Measurements from ENCODE around the gene QKI. TPM values are rescaled to one million over a fixed set of nuclear protein-coding genes. Genes with fewer than 3 reads are reported as not detected.
"Not testable (repeated sequence)": the region's sequence is repeated elsewhere in the genome, so short reads cannot be mapped to it uniquely, and the experiment has no call there.

QKI gene
- total RNA-seq, 1 experiment from 2014 or later, result 64.3 TPM

DNA sequence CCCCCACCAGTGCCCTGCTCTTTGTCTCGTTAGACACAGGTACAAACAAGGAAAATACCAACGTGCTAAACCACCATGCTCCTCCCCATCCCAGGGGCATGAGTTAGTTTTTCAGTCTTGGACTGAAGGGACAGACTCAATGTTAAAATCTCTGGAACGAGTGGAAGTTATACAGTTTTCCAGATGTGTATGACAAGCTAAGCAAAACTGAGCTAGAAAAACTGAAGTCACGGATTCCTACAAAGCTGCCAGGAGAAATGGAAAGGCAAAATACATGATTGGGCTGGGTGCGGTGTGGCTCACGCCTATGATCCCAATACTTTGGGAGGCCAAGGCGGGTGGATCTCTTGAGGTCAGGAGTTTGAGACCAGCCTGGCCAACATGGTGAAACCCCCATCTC, 34.3 kb upstream of the QKI start:
- no peak for DNase-seq
- CTCF ChIA-PET, result no interaction called here
- TF ChIP-seq, protein P1, sequence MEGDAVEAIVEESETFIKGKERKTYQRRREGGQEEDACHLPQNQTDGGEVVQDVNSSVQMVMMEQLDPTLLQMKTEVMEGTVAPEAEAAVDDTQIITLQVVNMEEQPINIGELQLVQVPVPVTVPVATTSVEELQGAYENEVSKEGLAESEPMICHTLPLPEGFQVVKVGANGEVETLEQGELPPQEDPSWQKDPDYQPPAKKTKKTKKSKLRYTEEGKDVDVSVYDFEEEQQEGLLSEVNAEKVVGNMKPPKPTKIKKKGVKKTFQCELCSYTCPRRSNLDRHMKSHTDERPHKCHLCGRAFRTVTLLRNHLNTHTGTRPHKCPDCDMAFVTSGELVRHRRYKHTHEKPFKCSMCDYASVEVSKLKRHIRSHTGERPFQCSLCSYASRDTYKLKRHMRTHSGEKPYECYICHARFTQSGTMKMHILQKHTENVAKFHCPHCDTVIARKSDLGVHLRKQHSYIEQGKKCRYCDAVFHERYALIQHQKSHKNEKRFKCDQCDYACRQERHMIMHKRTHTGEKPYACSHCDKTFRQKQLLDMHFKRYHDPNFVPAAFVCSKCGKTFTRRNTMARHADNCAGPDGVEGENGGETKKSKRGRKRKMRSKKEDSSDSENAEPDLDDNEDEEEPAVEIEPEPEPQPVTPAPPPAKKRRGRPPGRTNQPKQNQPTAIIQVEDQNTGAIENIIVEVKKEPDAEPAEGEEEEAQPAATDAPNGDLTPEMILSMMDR (conservative IDR thresholded peaks at IDR 0.05; ENCODE audit: low read depth, low read length), result no peak
- no peak for TF ChIP-seq EZH2 (IDR thresholded peaks at IDR 0.05; ENCODE audit: low read length, unreplicated experiment)
- no peak for TF ChIP-seq EZH2phosphoT487 (IDR thresholded peaks at IDR 0.05; ENCODE audit: borderline replicate concordance, low read length)

DNA sequence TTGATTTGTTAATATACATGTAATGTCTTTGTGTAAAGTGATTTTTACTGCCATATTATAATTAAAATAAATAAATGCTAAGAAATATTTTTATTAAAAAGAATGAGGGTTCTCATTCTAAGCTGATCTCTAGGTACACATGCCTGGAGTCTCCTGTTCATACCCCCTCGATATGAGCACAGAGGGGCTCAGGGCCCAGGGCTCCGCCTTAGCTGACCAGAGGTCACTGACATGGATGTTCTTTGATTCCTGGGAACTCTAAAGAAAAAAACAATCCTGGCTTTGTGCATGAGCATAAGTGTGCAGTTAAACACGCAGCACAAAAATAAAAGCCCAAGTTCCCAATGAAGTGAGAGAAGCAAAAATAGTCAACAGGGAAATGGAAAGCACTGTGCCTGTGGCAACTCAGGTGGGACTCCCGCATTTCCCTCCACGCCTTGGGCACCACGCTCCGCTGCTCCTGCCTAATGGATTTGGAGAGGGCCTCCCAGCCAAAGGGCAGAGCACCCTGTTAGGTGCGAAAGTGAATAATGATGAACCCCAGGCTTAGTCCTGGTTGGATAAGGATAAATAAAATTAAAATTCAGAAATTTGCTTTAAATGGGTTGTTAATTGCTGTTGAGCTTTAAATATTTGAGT, 33.3 kb upstream of the QKI start:
- no peaks in the 10 kb centered on the region for H4K20me1 ChIP-seq (ENCODE audit: low read length)
- no peaks in the 10 kb centered on the region for H3K36me3 ChIP-seq (ENCODE audit: low read depth, low read length)
- ChIA-PET CTCF (no interaction called here), POLR2A (ENCODE audit: unreplicated experiment) (no interaction called here)
- H3K9me2 ChIP-seq (replicated peaks; ENCODE audit: low read length), result no peaks in the 10 kb centered on the region
- no peak overlapping the region for H3K9ac ChIP-seq (ENCODE audit: low read length)
- BruUV-seq (replicated peaks), result no TSS peak
- H3K4me1 ChIP-seq (ENCODE audit: insufficient read depth, low read length), result peaks cover 9% of the 10 kb centered on the region
- TF ChIP-seq EZH2phosphoT487 (IDR thresholded peaks at IDR 0.05; ENCODE audit: borderline replicate concordance, low read length) (no peak), EZH2 (IDR thresholded peaks at IDR 0.05; ENCODE audit: low read length, unreplicated experiment) (no peak)
- TF ChIP-seq, protein P1 (conservative IDR thresholded peaks at IDR 0.05; ENCODE audit: low read depth, low read length), result no peak
- H3K79me2 ChIP-seq (ENCODE audit: low read length), result no peaks in the 10 kb centered on the region
- no peak overlapping the region for H3K4me3 ChIP-seq (ENCODE audit: low read length)
- H3F3A ChIP-seq (ENCODE audit: low read length, unreplicated experiment), result no peaks in the 10 kb centered on the region
- no peak overlapping the region for H3K27ac ChIP-seq (ENCODE audit: low read length)
- intact Hi-C loops (cut with micrococcal nuclease), result no loop called here
- no peaks in the 10 kb centered on the region for H3K27me3 ChIP-seq (ENCODE audit: low read length)
- no peak for DNase-seq
- no peak for ATAC-seq
- no peaks in the 10 kb centered on the region for H3K9me3 ChIP-seq (ENCODE audit: low read length)
- H2AFZ ChIP-seq (ENCODE audit: low read length), result no peak overlapping the region
- no peak overlapping the region for H3K4me2 ChIP-seq (ENCODE audit: low read length)

More for the DNA sequence above, 34.3 kb upstream of the QKI start:
- Histone ChIP-seq H3K36me3 (ENCODE audit: low read depth, low read length) (no peaks in the 10 kb centered on the region), H4K20me1 (ENCODE audit: low read length) (no peaks in the 10 kb centered on the region), H3K9me3 (ENCODE audit: low read length) (no peaks in the 10 kb centered on the region), H3K79me2 (ENCODE audit: low read length) (no peaks in the 10 kb centered on the region), H2AFZ (ENCODE audit: low read length) (no peak overlapping the region), H3K4me1 (ENCODE audit: insufficient read depth, low read length) (peaks cover 9% of the 10 kb centered on the region), H3K9me2 (replicated peaks; ENCODE audit: low read length) (no peaks in the 10 kb centered on the region), H3K4me3 (ENCODE audit: low read length) (no peak overlapping the region), H3K27ac (ENCODE audit: low read length) (no peak overlapping the region), H3K27me3 (ENCODE audit: low read length) (no peaks in the 10 kb centered on the region), H3K4me2 (ENCODE audit: low read length) (no peak overlapping the region), H3K9ac (ENCODE audit: low read length) (no peak overlapping the region), H3F3A (ENCODE audit: low read length, unreplicated experiment) (no peaks in the 10 kb centered on the region)
- intact Hi-C loops (cut with micrococcal nuclease), result no loop called here
- POLR2A ChIA-PET (ENCODE audit: unreplicated experiment), result no interaction called here
- no TSS peak for BruUV-seq (replicated peaks)
- ATAC-seq, result no peak

DNA sequence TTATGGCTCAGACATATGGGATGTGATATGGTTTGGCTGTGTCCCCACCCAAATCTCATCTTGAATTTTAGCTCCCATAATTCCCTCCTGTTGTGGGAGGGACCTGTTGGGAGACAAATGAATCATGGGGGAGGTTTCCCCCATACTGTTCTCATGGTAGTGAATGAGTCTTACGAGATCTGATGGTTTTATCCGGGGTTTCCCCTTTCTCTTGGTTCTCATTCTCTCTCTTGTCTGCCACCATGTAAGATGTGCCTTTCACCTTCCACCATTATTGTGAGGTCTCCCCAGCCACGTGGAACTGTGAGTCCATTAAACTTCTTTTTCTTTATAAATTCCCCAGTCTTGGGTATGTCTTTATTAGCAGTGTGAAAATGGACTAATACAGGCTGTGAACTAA, 31.1 kb upstream of the QKI start:
- H3K4me2 ChIP-seq (ENCODE audit: low read length); H3K79me2 ChIP-seq (ENCODE audit: low read length); H3F3A ChIP-seq (ENCODE audit: low read length, unreplicated experiment); H2AFZ ChIP-seq (ENCODE audit: low read length); H3K9me3 ChIP-seq (ENCODE audit: low read length); CTCF ChIA-PET; H3K4me1 ChIP-seq (ENCODE audit: insufficient read depth, low read length); H3K9ac ChIP-seq (ENCODE audit: low read length); H4K20me1 ChIP-seq (ENCODE audit: low read length); intact Hi-C loops (cut with micrococcal nuclease); H3K27me3 ChIP-seq (ENCODE audit: low read length); H3K27ac ChIP-seq (ENCODE audit: low read length); BruUV-seq (replicated peaks); H3K36me3 ChIP-seq (ENCODE audit: low read depth, low read length); DNase-seq; POLR2A ChIA-PET (ENCODE audit: unreplicated experiment); H3K4me3 ChIP-seq (ENCODE audit: low read length); ATAC-seq; H3K9me2 ChIP-seq (replicated peaks; ENCODE audit: low read length): not testable (repeated sequence)

Data from PC-3 (cell line).